K562 (cell line): ENCODE measurements around the gene HAPSTR1. TPM values are rescaled to one million over a fixed set of nuclear protein-coding genes. Genes with fewer than 3 reads are reported as not detected.
A peak's percentile ranks its signal among the peaks of the same experiment; 100 is the strongest.

ENCODE experiments used
- ATF4 ChIP-seq: fragments of 450-650 bp; formaldehyde crosslinking; IDR thresholded peaks from 2 replicates; pipeline ENCODE4 v1.4.0; 2022; ENCODE audit warnings: mild to moderate bottlenecking, moderate library complexity
- FOSL1 ChIP-seq: fragments of 200-800 bp; sonication (Bioruptor generic); conservative IDR thresholded peaks from 2 replicates; pipeline ENCODE4 v1.6.1; 2016; ENCODE audit warnings: missing genetic modification characterization, missing compliant biosample characterization
- FOXJ2 ChIP-seq: fragments of 200-800 bp; sonication (Bioruptor generic); IDR thresholded peaks from 2 replicates; pipeline ENCODE4 v1.6.1; 2016; ENCODE audit warnings: missing genetic modification characterization, missing compliant biosample characterization
- GMEB1 ChIP-seq: fragments of 250-450 bp; sonication (Bioruptor Pico); IDR thresholded peaks from 2 replicates; pipeline ENCODE4 v1.4.0; 2020; ENCODE audit warnings: mild to moderate bottlenecking
- ILF3 ChIP-seq: fragments of 450-650 bp; IDR thresholded peaks from 2 replicates; pipeline ENCODE4 v1.6.1; 2018; ENCODE audit warnings: antibody characterized with exemption, mild to moderate bottlenecking, moderate library complexity, borderline replicate concordance
- KLF13 ChIP-seq: fragments of 450-650 bp; IDR thresholded peaks from 2 replicates; pipeline ENCODE4 v1.6.1; 2016; ENCODE audit warnings: missing genetic modification characterization, low read depth, mild to moderate bottlenecking, missing compliant biosample characterization, moderate library complexity, borderline replicate concordance
- MAZ ChIP-seq, 2 experiments: fragments of 450-650 bp in 1 of 2; sonication (generic) in 1 of 2; formaldehyde crosslinking; IDR thresholded peaks in 1 of 2; conservative IDR thresholded peaks in 1 of 2; 2 replicates each; pipeline versions ENCODE4 v1.4.0 to v1.5.0; 2020; ENCODE audit warnings: mild to moderate bottlenecking in 1 of 2, missing genetic modification reagents in 1 of 2
- MBD2 ChIP-seq: sonication (generic); IDR thresholded peaks from 2 replicates; pipeline ENCODE4 v1.6.1; 2016; ENCODE audit warnings: low read depth, borderline replicate concordance
- MEF2A ChIP-seq: IDR thresholded peaks from 2 replicates; pipeline ENCODE4 v1.6.1; 2011; ENCODE audit warnings: low read depth, mild to moderate bottlenecking, low read length, moderate library complexity; ENCODE audit not compliant: control insufficient read depth
- RAD21 ChIP-seq, 2 experiments: fragments of 250-450 bp in 1 of 2; fragments of 450-650 bp in 1 of 2; sonication (Bioruptor Pico) in 1 of 2; formaldehyde crosslinking in 1 of 2; IDR thresholded peaks in 1 of 2; conservative IDR thresholded peaks in 1 of 2; 2 replicates each; pipeline versions ENCODE4 v1.4.0 to v1.8.0; 2020 to 2022; ENCODE audit warnings: mild to moderate bottlenecking in 2 of 2, moderate library complexity in 1 of 2
- RBFOX2 ChIP-seq: fragments of 200-400 bp; formaldehyde crosslinking; IDR thresholded peaks from 2 replicates; pipeline ENCODE4 v1.6.1; 2017; ENCODE audit warnings: low read depth, mild to moderate bottlenecking, low read length, moderate library complexity
- TAF1 ChIP-seq: IDR thresholded peaks from 2 replicates; pipeline ENCODE4 v1.6.1; 2011; ENCODE audit warnings: mild to moderate bottlenecking, low read length, moderate library complexity; ENCODE audit not compliant: insufficient read depth, control insufficient read depth, severe bottlenecking; ENCODE audit errors: extremely low read depth
- TCFL5 ChIP-seq: fragments of 250-450 bp; sonication (Bioruptor Pico); conservative IDR thresholded peaks from 2 replicates; pipeline ENCODE4 v1.6.1; 2021; ENCODE audit warnings: mild to moderate bottlenecking, moderate library complexity, matching md5 sums
- ZNF197 ChIP-seq: fragments of 200-800 bp; sonication (Bioruptor generic); IDR thresholded peaks from 2 replicates; pipeline ENCODE4 v1.6.1; 2016; ENCODE audit warnings: low read depth, missing genetic modification characterization, missing compliant biosample characterization
- ZNF395 ChIP-seq: fragments of 200-800 bp; sonication (Bioruptor generic); IDR thresholded peaks from 2 replicates; pipeline ENCODE4 v1.6.1; 2017; ENCODE audit warnings: missing genetic modification characterization, missing compliant biosample characterization
- ZNF830 ChIP-seq: fragments of 250-450 bp; sonication (Bioruptor Pico); IDR thresholded peaks from 2 replicates; pipeline ENCODE4 v1.5.0; 2021; ENCODE audit warnings: mild to moderate bottlenecking
- polyA plus RNA-seq, 8 experiments: library from polyadenylated mRNA; depleted of rRNA in 4 of 8; stranded (reverse) in 5 of 8; unstranded in 3 of 8; fragments of >200 nt; fragmentation: Nextera tagmentation in 2 of 8; fragmentation: Illumina TruSeq in 1 of 8; extraction: Ambion mirVana in 2 of 8; extraction: Trizol in 1 of 8; gene quantifications; 2 replicates each; pipeline versions ENCODE4 v1.2.1 to v1.2.3, GENCODE V29; 2011 to 2014; ENCODE audit warnings: inconsistent platforms in 1 of 8, missing spikeins in 1 of 8
- total RNA-seq, 7 experiments: library from RNA; depleted of rRNA in 6 of 7; stranded (reverse); fragments of >200 nt in 6 of 7; fragmentation: Illumina TruSeq in 2 of 7; extraction: Trizol in 2 of 7; gene quantifications; 2 replicates each; pipeline versions ENCODE4 v1.2.1 to v1.2.3, GENCODE V29; 2011 to 2021; ENCODE audit warnings: low replicate concordance in 1 of 7
- TF ChIP-seq, protein P1 (sequence below): fragments of 450-650 bp; IDR thresholded peaks from 2 replicates; pipeline ENCODE4 v1.6.1; 2014; ENCODE audit warnings: low read depth, mild to moderate bottlenecking, moderate library complexity, borderline replicate concordance
- TF ChIP-seq, protein P2 (sequence below): fragments of 250-450 bp; sonication (Bioruptor Pico); IDR thresholded peaks from 2 replicates; pipeline ENCODE4 v1.4.0; 2020

Gene HAPSTR1
- total and polyA plus RNA-seq, 9 of the 15 experiments (the other 6 are each of a cell fraction or from before 2014, with no cell fraction given) = 10.8 to 67.9 (median 36.5) TPM

GRCh38 chr16:9078467-9079429 lies 12.7 kb upstream of the HAPSTR1 start (continued):
- TF ChIP-seq ZNF197 (CRISPR knock-in tag) (peak; percentile 89), TCFL5 (CRISPR knock-in tag) (peak; percentile 84), RAD21 (CRISPR knock-in tag; conservative IDR thresholded peaks at IDR 0.05 in 1 of 2, IDR thresholded peaks at IDR 0.05 in 1 of 2) (peak; percentile 21 to 26; a peak in 1 of 4 replicates), FOSL1 (peak; percentile 72), MBD2 (peak; percentile 65; the same call in 1 of the 2 replicates), RBFOX2 (peak; percentile 75), MEF2A (peak; percentile 94), TAF1 (peak; percentile 50), FOXJ2 (tag) (peak; percentile 51; the same call in 1 of the 2 replicates), ZNF830 (CRISPR knock-in tag) (peak; percentile 61; the same call in 1 of the 2 replicates), ATF4 (CRISPR knock-in tag) (peak; percentile 100), MAZ (CRISPR knock-in tag; conservative IDR thresholded peaks at IDR 0.05 in 1 of 2, IDR thresholded peaks at IDR 0.05 in 1 of 2) (peak; percentile 27 to 29; a peak in 1 of 4 replicates), ILF3 (0 out of 2 replicates have a peak, but pooled peaks have one; percentile 62), ZNF395 (CRISPR knock-in tag) (peak; percentile 98), KLF13 (tag) (peak; percentile 63), GMEB1 (CRISPR knock-in tag) (peak; percentile 42; the same call in 1 of the 2 replicates)
- TF ChIP-seq, protein P1, sequence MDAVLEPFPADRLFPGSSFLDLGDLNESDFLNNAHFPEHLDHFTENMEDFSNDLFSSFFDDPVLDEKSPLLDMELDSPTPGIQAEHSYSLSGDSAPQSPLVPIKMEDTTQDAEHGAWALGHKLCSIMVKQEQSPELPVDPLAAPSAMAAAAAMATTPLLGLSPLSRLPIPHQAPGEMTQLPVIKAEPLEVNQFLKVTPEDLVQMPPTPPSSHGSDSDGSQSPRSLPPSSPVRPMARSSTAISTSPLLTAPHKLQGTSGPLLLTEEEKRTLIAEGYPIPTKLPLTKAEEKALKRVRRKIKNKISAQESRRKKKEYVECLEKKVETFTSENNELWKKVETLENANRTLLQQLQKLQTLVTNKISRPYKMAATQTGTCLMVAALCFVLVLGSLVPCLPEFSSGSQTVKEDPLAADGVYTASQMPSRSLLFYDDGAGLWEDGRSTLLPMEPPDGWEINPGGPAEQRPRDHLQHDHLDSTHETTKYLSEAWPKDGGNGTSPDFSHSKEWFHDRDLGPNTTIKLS = peak; percentile 79
- TF ChIP-seq, protein P2, sequence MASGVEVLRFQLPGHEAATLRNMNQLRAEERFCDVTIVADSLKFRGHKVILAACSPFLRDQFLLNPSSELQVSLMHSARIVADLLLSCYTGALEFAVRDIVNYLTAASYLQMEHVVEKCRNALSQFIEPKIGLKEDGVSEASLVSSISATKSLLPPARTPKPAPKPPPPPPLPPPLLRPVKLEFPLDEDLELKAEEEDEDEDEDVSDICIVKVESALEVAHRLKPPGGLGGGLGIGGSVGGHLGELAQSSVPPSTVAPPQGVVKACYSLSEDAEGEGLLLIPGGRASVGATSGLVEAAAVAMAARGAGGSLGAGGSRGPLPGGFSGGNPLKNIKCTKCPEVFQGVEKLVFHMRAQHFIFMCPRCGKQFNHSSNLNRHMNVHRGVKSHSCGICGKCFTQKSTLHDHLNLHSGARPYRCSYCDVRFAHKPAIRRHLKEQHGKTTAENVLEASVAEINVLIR (CRISPR knock-in tag) = peak; percentile 68
